ENCODE measurements around the gene COX6B2. TPM values are rescaled to one million over a fixed set of nuclear protein-coding genes. Genes with fewer than 3 reads are reported as not detected.

COX6B2 gene
- total RNA-seq, 1 experiment from 2014 or later, result not detected

DNA sequence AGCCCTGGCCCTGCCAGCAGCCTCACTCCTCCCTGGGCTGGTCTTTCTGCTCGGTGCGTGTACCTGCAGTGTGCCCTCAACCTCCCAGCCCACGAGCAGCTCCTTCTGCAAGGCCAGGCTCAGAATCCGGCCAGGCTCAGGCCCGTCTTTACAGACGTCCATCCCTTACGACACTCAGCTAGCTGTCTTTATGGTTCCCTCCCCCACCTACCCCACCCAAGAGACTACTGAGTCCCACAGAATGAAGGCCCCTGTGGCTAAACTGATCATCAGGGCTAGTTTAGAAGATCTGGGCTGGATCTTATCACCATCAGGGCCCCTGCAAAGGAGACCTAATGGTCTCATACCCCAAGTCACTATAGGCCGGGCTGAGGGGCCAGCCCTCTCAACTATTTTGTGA lies 40.1 kb downstream of the COX6B2 start:
- Histone ChIP-seq H3K9me3 (ENCODE audit: low read length) (no peaks in the 10 kb centered on the region), H4K20me1 (ENCODE audit: insufficient read depth, low read depth, low read length) (no peaks in the 10 kb centered on the region), H3K4me2 (ENCODE audit: low read depth, low read length, poor library complexity, severe bottlenecking) (no peak overlapping the region), H3K9ac (ENCODE audit: low read length) (no peak overlapping the region), H3K36me3 (ENCODE audit: insufficient read depth, low read length) (no peaks in the 10 kb centered on the region), H3K79me2 (ENCODE audit: low read length) (no peaks in the 10 kb centered on the region), H3K27ac (ENCODE audit: low read length) (no peak overlapping the region), H3K4me3 (ENCODE audit: low read length) (no peak overlapping the region), H3K9me2 (replicated peaks; ENCODE audit: insufficient read depth, low read length) (no peaks in the 10 kb centered on the region), H3K27me3 (ENCODE audit: low read length) (no peaks in the 10 kb centered on the region), H2AFZ (ENCODE audit: low read length) (no peak overlapping the region), H3K4me1 (ENCODE audit: low read length) (peaks cover 20% of the 10 kb centered on the region)
- DNase-seq, result no peak

DNA sequence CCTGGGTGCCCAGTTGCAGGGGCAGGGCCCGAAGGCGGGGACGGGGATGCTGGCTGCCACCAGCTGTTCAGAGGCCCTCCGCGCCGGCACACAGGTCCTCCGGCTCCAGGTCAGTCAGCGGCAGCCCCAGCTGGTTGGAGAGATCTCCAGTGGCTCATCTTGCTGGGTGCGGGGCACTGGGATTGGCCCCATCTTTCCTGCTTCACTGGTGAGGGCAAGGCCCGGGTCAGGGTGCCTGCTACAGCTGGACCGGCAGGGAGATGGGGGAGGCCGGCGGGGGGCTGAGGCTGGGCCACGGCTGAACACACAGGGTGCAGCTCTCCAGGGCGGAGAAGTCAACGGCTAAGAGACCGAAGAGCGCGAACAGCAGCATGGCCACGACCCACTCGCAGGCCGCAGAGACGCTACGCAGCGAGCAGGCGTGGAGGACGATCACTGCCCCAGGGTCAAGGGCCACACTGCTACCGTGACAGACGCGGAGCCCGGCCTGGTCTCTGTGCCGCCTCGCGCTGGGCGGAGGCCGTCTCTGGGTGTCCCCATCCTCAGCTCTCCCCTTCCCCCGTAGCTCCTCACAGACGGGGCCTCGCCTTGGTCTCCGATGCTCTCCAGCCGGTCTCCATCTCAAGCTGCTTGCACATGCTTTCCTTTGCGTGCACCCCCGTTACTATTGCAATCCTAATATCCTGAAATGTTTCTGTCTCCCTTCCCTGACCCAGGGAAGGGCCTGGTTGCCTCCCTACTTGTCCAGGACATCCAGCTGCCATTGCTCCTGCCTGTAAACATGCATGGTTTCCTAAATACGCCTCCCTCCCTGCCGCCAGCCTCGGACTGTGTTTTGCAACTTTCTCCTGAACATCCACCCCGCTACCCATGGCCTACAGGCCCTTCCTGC lies 41.7 kb downstream of the COX6B2 start:
- no peak overlapping the region for H3K9ac ChIP-seq (ENCODE audit: low read length)
- no peaks in the 10 kb centered on the region for H3K9me3 ChIP-seq (ENCODE audit: low read length)
- H3K79me2 ChIP-seq (ENCODE audit: low read length), result no peaks in the 10 kb centered on the region
- no peak overlapping the region for H3K4me2 ChIP-seq (ENCODE audit: low read depth, low read length, poor library complexity, severe bottlenecking)
- no peaks in the 10 kb centered on the region for H3K9me2 ChIP-seq (replicated peaks; ENCODE audit: insufficient read depth, low read length)
- H3K27ac ChIP-seq (ENCODE audit: low read length), result no peak overlapping the region
- H3K4me1 ChIP-seq (ENCODE audit: low read length), result peaks cover 32% of the 10 kb centered on the region
- H3K27me3 ChIP-seq (ENCODE audit: low read length), result no peaks in the 10 kb centered on the region
- DNase-seq, result no peak
- no peak overlapping the region for H3K4me3 ChIP-seq (ENCODE audit: low read length)
- H3K36me3 ChIP-seq (ENCODE audit: insufficient read depth, low read length), result no peaks in the 10 kb centered on the region; the same call in 1 of the 2 replicates
- no peak overlapping the region for H2AFZ ChIP-seq (ENCODE audit: low read length)
- no peaks in the 10 kb centered on the region for H4K20me1 ChIP-seq (ENCODE audit: insufficient read depth, low read depth, low read length)

DNA sequence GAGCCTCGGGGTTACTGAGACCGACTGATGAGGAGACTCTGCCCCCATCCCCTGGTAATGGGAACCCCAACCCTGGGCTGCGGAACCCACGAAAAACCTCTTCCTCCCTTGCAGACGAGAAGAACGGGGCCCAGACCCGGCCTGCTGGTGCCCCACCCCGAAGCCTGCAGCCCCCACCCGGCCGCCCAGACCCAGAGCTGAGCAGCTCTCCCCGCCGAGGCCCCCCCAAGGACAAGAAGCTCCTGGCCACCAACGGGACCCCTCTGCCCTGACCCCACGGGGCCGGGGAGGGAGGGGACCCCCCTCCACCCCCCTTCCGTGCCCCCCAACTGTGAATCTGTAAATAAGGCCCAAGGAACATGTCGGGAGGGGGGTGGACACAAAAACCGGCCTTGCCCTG lies 42.7 kb downstream of the COX6B2 start:
- Histone ChIP-seq H3K79me2 (ENCODE audit: low read length) (no peaks in the 10 kb centered on the region), H3K4me3 (ENCODE audit: low read length) (no peak overlapping the region), H3K36me3 (ENCODE audit: insufficient read depth, low read length) (no peaks in the 10 kb centered on the region; the same call in 1 of the 2 replicates), H3K4me1 (ENCODE audit: low read length) (peaks cover 32% of the 10 kb centered on the region), H3K9me3 (ENCODE audit: low read length) (no peaks in the 10 kb centered on the region), H3K9ac (ENCODE audit: low read length) (no peak overlapping the region), H3K27ac (ENCODE audit: low read length) (no peak overlapping the region), H3K4me2 (ENCODE audit: low read depth, low read length, poor library complexity, severe bottlenecking) (no peak overlapping the region), H3K27me3 (ENCODE audit: low read length) (no peaks in the 10 kb centered on the region), H4K20me1 (ENCODE audit: insufficient read depth, low read depth, low read length) (no peaks in the 10 kb centered on the region), H2AFZ (ENCODE audit: low read length) (no peak overlapping the region), H3K9me2 (replicated peaks; ENCODE audit: insufficient read depth, low read length) (no peaks in the 10 kb centered on the region)
- DNase-seq, result no peak

DNA sequence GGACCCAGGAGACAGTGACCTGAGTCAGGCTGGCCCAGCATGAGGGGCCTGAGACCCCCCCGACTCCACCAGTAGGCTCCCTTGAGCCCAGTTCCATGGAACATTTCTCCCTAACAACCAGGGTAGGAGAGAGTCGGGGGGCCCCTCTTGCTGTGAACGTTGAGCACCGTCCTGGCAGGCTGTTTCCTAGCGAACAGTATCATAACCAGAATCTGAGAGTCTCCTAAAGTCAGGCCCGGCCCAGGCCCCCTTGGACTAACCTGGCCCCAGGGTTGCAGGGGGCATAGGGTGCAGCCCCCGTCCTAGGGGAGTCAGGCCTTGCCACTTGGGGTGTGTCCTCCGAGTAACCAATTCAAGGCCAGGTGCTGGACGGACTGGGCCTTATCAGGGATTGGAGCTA lies 43.1 kb downstream of the COX6B2 start:
- no peak for DNase-seq
- no peaks in the 10 kb centered on the region for H3K9me2 ChIP-seq (replicated peaks; ENCODE audit: insufficient read depth, low read length)
- no peaks in the 10 kb centered on the region for H3K79me2 ChIP-seq (ENCODE audit: low read length)
- no peak overlapping the region for H3K4me2 ChIP-seq (ENCODE audit: low read depth, low read length, poor library complexity, severe bottlenecking)
- no peaks in the 10 kb centered on the region for H3K27me3 ChIP-seq (ENCODE audit: low read length)
- H3K27ac ChIP-seq (ENCODE audit: low read length), result no peak overlapping the region
- peaks cover 32% of the 10 kb centered on the region for H3K4me1 ChIP-seq (ENCODE audit: low read length)
- no peak overlapping the region for H2AFZ ChIP-seq (ENCODE audit: low read length)
- no peaks in the 10 kb centered on the region for H4K20me1 ChIP-seq (ENCODE audit: insufficient read depth, low read depth, low read length)
- no peaks in the 10 kb centered on the region; the same call in 1 of the 2 replicates for H3K36me3 ChIP-seq (ENCODE audit: insufficient read depth, low read length)
- H3K9ac ChIP-seq (ENCODE audit: low read length), result no peak overlapping the region
- no peaks in the 10 kb centered on the region for H3K9me3 ChIP-seq (ENCODE audit: low read length)
- H3K4me3 ChIP-seq (ENCODE audit: low read length), result no peak overlapping the region

DNA sequence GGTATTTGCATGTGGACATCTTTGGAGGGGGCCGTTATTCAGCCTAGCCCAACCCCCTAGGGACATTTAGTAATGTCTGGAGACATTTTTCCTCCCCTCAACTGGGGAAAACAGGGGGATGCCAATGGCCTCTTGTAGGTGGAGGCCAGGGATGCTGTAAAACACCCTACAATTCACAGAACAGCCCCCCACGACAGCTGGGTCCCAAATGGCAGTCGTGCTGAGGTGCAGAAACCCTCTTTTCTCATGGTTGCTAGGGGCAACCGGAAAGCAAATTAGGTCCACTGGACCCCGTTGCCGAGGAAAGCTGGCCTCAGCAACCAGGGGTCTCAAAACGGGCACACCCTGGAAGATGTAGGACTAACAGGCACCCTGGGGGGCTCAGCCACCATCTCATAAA lies 44.0 kb downstream of the COX6B2 start:
- Histone ChIP-seq H3K36me3 (ENCODE audit: insufficient read depth, low read length) (no peaks in the 10 kb centered on the region; the same call in 1 of the 2 replicates), H3K4me2 (ENCODE audit: low read depth, low read length, poor library complexity, severe bottlenecking) (peak overlapping the region; percentile 56), H2AFZ (ENCODE audit: low read length) (0 out of 2 replicates have a peak overlapping the region, but pooled peaks have one; percentile 22), H3K27ac (ENCODE audit: low read length) (peak overlapping the region; percentile 11; the same call in 1 of the 2 replicates), H3K79me2 (ENCODE audit: low read length) (no peaks in the 10 kb centered on the region), H4K20me1 (ENCODE audit: insufficient read depth, low read depth, low read length) (no peaks in the 10 kb centered on the region), H3K9me2 (replicated peaks; ENCODE audit: insufficient read depth, low read length) (no peaks in the 10 kb centered on the region), H3K4me3 (ENCODE audit: low read length) (peak overlapping the region; percentile 1; the same call in 1 of the 2 replicates), H3K4me1 (ENCODE audit: low read length) (peaks cover 32% of the 10 kb centered on the region), H3K27me3 (ENCODE audit: low read length) (no peaks in the 10 kb centered on the region), H3K9me3 (ENCODE audit: low read length) (no peaks in the 10 kb centered on the region), H3K9ac (ENCODE audit: low read length) (peak overlapping the region; percentile 43)
- DNase-seq, result peak; percentile 65

DNA sequence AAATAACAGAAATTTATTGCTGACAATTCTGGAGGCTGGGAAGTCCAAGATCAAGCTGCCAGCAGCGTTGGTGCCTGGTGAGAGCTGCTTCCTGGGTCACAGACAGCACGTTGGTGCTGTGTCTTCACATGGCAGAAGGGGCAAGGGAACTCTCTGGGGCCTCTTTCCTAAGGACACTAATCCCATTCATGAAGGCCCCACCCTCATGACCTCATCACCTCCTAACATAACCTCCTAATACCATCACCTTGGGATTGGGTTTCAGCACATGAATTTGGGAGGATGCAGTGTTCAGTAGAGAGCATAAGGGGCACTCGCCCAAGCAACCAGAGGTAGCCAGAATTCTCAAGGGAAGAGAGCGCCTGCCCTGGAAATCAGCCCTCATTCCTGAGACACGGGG lies 45.1 kb downstream of the COX6B2 start:
- Histone ChIP-seq H3K27me3 (ENCODE audit: low read length) (no peaks in the 10 kb centered on the region), H3K79me2 (ENCODE audit: low read length) (no peaks in the 10 kb centered on the region), H2AFZ (ENCODE audit: low read length) (no peak overlapping the region), H3K4me1 (ENCODE audit: low read length) (peaks cover 32% of the 10 kb centered on the region), H3K4me3 (ENCODE audit: low read length) (no peak overlapping the region), H3K4me2 (ENCODE audit: low read depth, low read length, poor library complexity, severe bottlenecking) (no peak overlapping the region), H3K9me3 (ENCODE audit: low read length) (no peaks in the 10 kb centered on the region), H4K20me1 (ENCODE audit: insufficient read depth, low read depth, low read length) (no peaks in the 10 kb centered on the region), H3K27ac (ENCODE audit: low read length) (no peak overlapping the region), H3K9me2 (replicated peaks; ENCODE audit: insufficient read depth, low read length) (no peaks in the 10 kb centered on the region), H3K36me3 (ENCODE audit: insufficient read depth, low read length) (no peaks in the 10 kb centered on the region; the same call in 1 of the 2 replicates), H3K9ac (ENCODE audit: low read length) (no peak overlapping the region)
- no peak for DNase-seq

DNA sequence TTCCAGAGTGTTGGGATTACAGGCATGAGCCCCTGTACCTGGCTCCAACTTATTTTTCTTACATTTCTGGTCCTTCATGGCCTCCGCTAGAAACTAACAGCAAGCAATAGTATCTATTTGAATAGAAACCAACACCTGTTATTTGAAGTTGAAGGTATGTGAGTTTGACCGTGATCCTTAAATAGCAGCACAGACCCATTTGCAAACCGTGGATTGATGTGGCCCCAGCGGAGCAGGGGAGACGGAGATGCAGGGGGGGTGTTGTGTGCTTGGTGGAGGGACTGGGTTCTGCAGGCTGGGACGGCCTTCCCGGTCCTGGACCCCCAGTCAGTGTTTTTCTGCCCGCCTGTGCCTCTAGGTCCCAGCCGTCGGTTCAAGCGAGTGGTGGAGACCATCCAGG lies 46.2 kb downstream of the COX6B2 start:
- no peak overlapping the region for H3K4me2 ChIP-seq (ENCODE audit: low read depth, low read length, poor library complexity, severe bottlenecking)
- H2AFZ ChIP-seq (ENCODE audit: low read length), result no peak overlapping the region
- DNase-seq, result no peak
- no peaks in the 10 kb centered on the region; the same call in 1 of the 2 replicates for H3K36me3 ChIP-seq (ENCODE audit: insufficient read depth, low read length)
- H3K27ac ChIP-seq (ENCODE audit: low read length), result no peak overlapping the region
- no peaks in the 10 kb centered on the region for H4K20me1 ChIP-seq (ENCODE audit: insufficient read depth, low read depth, low read length)
- no peak overlapping the region for H3K9ac ChIP-seq (ENCODE audit: low read length)
- H3K79me2 ChIP-seq (ENCODE audit: low read length), result no peaks in the 10 kb centered on the region
- no peaks in the 10 kb centered on the region for H3K9me2 ChIP-seq (replicated peaks; ENCODE audit: insufficient read depth, low read length)
- no peaks in the 10 kb centered on the region for H3K27me3 ChIP-seq (ENCODE audit: low read length)
- H3K4me3 ChIP-seq (ENCODE audit: low read length), result no peak overlapping the region
- H3K4me1 ChIP-seq (ENCODE audit: low read length), result peaks cover 32% of the 10 kb centered on the region
- H3K9me3 ChIP-seq (ENCODE audit: low read length), result no peaks in the 10 kb centered on the region

DNA sequence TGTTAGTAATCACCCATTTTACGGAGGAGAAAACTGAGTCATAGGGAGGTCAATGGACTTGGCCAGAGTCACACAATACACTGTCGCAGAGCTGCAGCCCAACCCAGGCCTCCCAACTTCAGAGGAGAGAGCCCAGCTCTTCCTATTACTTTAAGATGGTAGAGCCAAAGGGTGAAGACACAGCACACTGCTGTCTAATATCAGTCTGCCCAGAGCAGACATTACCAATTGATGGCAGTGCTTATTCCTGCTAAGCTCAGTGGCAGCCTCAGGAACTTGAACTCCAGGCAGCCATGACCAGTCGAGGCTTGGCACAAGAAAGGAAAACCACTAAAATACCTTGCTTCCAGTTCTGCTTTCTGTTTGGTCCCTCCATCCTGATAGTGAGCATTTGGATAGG lies 47.8 kb downstream of the COX6B2 start:
- no peaks in the 10 kb centered on the region for H3K9me2 ChIP-seq (replicated peaks; ENCODE audit: insufficient read depth, low read length)
- no peaks in the 10 kb centered on the region for H3K9me3 ChIP-seq (ENCODE audit: low read length)
- H3K27me3 ChIP-seq (ENCODE audit: low read length), result no peaks in the 10 kb centered on the region
- no peak for DNase-seq
- no peak overlapping the region for H2AFZ ChIP-seq (ENCODE audit: low read length)
- H3K9ac ChIP-seq (ENCODE audit: low read length), result no peak overlapping the region
- H3K36me3 ChIP-seq (ENCODE audit: insufficient read depth, low read length), result no peaks in the 10 kb centered on the region; the same call in 1 of the 2 replicates
- peaks cover 42% of the 10 kb centered on the region for H3K4me1 ChIP-seq (ENCODE audit: low read length)
- no peak overlapping the region for H3K4me2 ChIP-seq (ENCODE audit: low read depth, low read length, poor library complexity, severe bottlenecking)
- H3K79me2 ChIP-seq (ENCODE audit: low read length), result no peaks in the 10 kb centered on the region
- no peak overlapping the region for H3K27ac ChIP-seq (ENCODE audit: low read length)
- no peaks in the 10 kb centered on the region for H4K20me1 ChIP-seq (ENCODE audit: insufficient read depth, low read depth, low read length)
- H3K4me3 ChIP-seq (ENCODE audit: low read length), result no peak overlapping the region

Measured in Karpas-422 (cell line).